Hematopoietic multipotent progenitor cell treated with erythropoietin and hydrocortisone succinate and interleukin-3 and kit ligand, for 15 days (in vitro differentiated cells): Measurements from ENCODE around the gene ARID4A.
"Not testable (repeated sequence)": the region's sequence is repeated elsewhere in the genome, so short reads cannot be mapped to it uniquely, and the experiment has no call there.

Experiments used
- DNase-seq: peaks from one replicate; pipeline ENCODE4 v3.0.0-alpha.2; 2015; ENCODE audit warnings: low spot score

ARID4A gene

GRCh38 chr14:58356268-58356667 is 57.9 kb downstream of the ARID4A start:
- no peak for DNase-seq

GRCh38 chr14:58362272-58362671 is 63.9 kb downstream of the ARID4A start:
- DNase-seq: not testable (repeated sequence)

GRCh38 chr14:58362798-58363412 is 64.5 kb downstream of the ARID4A start:
- peak; percentile 59 for DNase-seq

DNA sequence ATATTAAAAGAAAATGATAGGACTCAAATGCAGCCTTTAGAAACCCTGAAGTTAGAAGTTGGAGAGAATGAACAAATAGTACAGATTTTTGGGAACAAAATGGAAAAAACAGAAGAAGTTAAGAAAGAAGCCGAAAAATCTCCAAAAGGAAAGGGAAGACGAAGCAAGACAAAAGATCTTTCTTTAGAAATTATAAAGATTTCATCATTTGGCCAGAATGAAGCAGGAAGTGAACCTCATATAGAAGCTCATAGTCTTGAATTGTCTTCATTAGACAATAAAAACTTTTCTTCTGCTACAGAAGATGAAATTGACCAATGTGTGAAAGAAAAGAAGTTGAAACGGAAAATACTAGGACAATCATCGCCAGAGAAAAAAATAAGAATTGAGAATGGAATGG is 66.0 kb downstream of the ARID4A start:
- no peak for DNase-seq

DNA sequence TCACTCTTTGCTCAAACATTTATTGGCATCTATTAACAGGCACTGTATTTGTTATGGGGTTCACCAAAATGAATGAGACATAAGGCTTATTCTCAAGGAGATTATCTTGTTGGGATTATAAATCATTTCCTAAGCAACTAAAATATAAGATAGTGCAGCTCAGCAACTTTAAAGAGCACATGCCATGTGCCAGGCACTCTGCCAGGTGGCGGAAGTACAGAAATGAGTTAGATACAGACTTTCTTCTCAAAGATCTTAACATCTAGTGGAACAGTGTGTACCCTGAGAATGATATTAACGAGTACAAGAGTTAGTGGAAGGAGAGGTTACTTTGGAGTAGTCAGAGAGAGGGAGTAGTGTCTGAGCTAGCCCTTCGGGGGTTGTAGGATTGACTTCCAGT is 68.9 kb downstream of the ARID4A start:
- DNase-seq: no peak

DNA sequence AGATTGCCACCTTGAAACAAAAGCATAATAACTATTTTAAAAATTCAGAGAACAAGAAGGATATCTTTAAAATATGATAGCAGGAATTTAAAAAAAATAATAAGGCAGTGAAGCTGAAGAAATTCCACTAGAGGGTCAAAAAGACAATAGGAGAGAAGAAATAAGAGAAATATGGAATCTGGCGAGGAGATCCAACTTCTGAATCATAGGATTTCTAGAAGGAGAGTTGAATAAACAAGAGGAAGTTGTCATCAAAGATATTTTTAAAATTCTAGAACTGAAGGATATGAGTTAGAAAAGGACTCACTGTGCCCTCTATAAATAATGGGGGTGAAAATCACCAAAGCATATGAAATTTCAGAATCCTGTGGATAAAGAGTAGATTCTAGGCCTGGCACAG is 70.6 kb downstream of the ARID4A start:
- no peak for DNase-seq

DNA sequence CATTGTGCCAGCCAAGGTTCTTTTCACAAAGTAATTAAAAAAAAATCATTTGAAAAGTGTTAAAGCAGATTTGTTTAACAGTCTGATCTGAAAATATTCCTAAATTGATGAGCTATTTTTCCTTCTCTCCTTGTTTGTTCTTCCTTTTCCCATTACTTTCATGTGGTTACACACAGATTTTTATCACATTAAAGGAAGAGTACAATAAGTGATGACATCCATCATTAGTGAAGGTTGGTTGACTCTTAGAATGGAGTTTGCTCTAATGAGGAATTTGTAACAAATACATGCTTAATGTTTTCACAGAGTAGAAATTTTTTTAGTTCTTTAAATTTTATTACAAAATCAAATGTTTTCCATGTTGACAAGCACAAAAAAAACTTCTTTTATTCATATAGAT is 78.4 kb downstream of the ARID4A start:
- no peak for DNase-seq

GRCh38 chr14:58390830-58391229 is 92.5 kb downstream of the ARID4A start:
- no peak for DNase-seq

- DNase-seq: no peak
These were observed 97.1 kb downstream of the ARID4A start for GRCh38 chr14:58395562-58395811.

- peak; percentile 80 for DNase-seq
These were observed 97.7 kb downstream of the ARID4A start, which contains the start of gene TOMM20L for GRCh38 chr14:58395812-58396788. Gene TOMM20L, plus strand, starts transcription at chr14:58395930. Its CDS starts 28 bp downstream, at chr14:58395958.

- no peak for DNase-seq
These were observed 98.8 kb downstream of the ARID4A start for GRCh38 chr14:58397156-58397555.

- DNase-seq: no peak
These were observed 100.1 kb downstream of the ARID4A start for GRCh38 chr14:58398495-58398894.

- no peak for DNase-seq
These were observed 100.5 kb downstream of the ARID4A start for GRCh38 chr14:58398895-58399294.

GRCh38 chr14:58401587-58401986 is 103.2 kb downstream of the ARID4A start:
- DNase-seq: no peak

DNA sequence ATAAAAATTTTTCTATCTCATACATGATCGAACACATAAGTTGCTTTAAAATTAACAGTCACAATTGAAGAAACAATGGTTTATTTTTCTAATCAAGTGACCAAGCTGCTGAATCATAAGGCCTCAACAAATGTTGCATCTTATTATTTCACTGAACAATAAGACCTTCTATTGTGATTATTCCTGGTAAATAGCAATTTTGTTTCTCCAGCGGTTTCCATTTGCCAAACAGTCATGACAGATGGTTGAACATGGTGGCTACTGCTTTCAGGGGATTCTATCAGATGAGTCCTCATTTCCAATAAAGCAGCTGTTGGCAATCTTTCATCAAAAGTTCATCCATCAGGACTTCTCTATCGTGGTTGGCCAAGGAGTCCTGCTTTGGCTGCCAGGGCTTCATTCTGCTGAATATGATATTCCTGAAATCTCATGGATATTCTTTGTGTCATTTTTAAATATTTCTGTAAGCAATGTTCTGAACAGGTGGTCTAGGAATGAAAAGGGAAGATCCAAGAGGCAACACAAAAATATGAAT is 110.4 kb downstream of the ARID4A start:
- no peak for DNase-seq

- DNase-seq: peak; percentile 54
These were observed 116.5 kb downstream of the ARID4A start for GRCh38 chr14:58414845-58415244.

- DNase-seq: no peak
These were observed 117.5 kb downstream of the ARID4A start for GRCh38 chr14:58415636-58416547.

DNA sequence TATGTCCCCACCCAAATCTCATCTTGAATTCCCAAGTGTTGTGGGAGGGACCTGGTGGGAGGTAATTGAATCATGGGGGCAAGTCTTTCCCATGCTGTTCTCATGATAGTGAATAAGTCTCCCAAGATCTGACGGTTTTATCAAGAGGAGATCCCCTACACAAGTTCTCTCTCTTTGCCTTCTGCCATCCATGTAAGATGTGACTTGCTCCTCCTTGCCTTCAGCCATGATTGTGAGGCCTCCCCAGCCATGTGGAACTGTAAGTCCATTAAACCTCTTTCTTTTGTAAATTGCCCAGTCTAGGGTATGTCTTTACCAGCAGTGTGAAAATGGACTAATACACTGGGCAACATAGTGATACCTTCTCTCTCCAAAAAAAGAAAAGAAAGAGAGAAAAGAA is 118.6 kb downstream of the ARID4A start:
- not testable (repeated sequence) for DNase-seq
